ENCODE results near the gene PTPRM. TPM values are rescaled to one million over a fixed set of nuclear protein-coding genes. Genes with fewer than 3 reads are reported as not detected.

The PTPRM gene
- polyA plus RNA-seq, 1 of the 3 experiments (the other 2 are of a cell fraction): 16.0 TPM

DNA sequence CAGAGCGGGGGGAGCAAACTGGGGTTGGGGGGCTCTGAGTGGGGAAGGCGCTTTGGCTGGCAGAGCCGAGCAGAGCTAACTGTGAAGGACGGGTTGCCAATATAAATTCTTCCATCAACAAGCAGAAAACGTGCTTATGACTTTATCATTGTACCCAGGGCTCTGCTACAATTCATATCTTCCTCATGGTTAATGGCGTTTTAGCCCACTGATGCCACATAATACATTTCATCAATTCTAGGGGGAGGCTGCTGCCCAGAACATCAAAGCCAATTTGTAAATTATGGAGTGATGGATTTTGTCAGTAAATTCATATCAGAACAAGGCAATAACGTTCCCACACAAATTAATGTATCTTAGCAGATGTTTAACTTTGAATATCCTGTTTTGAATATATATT is 866.7 kb downstream of the PTPRM start:
- ChIA-PET CTCF (interaction anchor here (1.7 kb wide), 1 partner anchor 8 kb away, joined by 7 read pairs; no protein-coding TSS in a partner anchor), POLR2A (no interaction called here)
- Histone ChIP-seq H3K4me2 (no peak overlapping the region), H3K79me2 (ENCODE audit: insufficient read depth) (no peaks in the 10 kb centered on the region), H3K9me3 (no peaks in the 10 kb centered on the region), H3K9ac (no peak overlapping the region), H2AFZ (ENCODE audit: low read depth) (no peak overlapping the region), H3K36me3 (replicated peaks in 1 of 2; ENCODE audit: control insufficient read depth in 1 of 2, insufficient read depth in 2 of 2, low read length in 1 of 2) (no peaks in the 10 kb centered on the region), H3K4me3 (ENCODE audit: low read depth in 2 of 2, low read length in 1 of 2) (no peak overlapping the region), H4K20me1 (ENCODE audit: insufficient read depth) (no peaks in the 10 kb centered on the region), H3K27ac (ENCODE audit: low read depth in 2 of 2, low read length in 1 of 2) (no peak overlapping the region), H3F3A (replicated peaks; ENCODE audit: insufficient read depth) (no peaks in the 10 kb centered on the region), H3K27me3 (ENCODE audit: insufficient read depth) (no peaks in the 10 kb centered on the region), H3K4me1 (ENCODE audit: control insufficient read depth in 1 of 2, insufficient read depth in 2 of 2, low read depth in 1 of 2, low read length in 1 of 2) (peaks cover 0 to 4% of the 10 kb centered on the region in 2 experiments; a peak in 1 of 4 replicates), H3K9me2 (no peaks in the 10 kb centered on the region)
- TF ChIP-seq MEF2A (IDR thresholded peaks at IDR 0.05; ENCODE audit: borderline replicate concordance, low read depth) (no peak), RFX5 (IDR thresholded peaks at IDR 0.05; ENCODE audit: low read length) (no peak), NRF1 (IDR thresholded peaks at IDR 0.05; ENCODE audit: low read depth, low read length) (no peak), RXRA (IDR thresholded peaks at IDR 0.05; ENCODE audit: borderline replicate concordance, low read depth) (no peak), SMC3 (IDR thresholded peaks at IDR 0.05; ENCODE audit: low read depth, low read length) (no peak), FOSL2 (IDR thresholded peaks at IDR 0.05; ENCODE audit: borderline replicate concordance, low read depth) (no peak), TCF12 (IDR thresholded peaks at IDR 0.05) (no peak), RAD21 (IDR thresholded peaks at IDR 0.05; ENCODE audit: low read length) (no peak), TEAD4 (IDR thresholded peaks at IDR 0.05; ENCODE audit: borderline replicate concordance, insufficient read depth) (no peak), POLR2AphosphoS5 (IDR thresholded peaks at IDR 0.05; ENCODE audit: low read depth, low read length) (no peak), JUND (IDR thresholded peaks at IDR 0.05) (no peak), GATA2 (CRISPR knock-in tag; IDR thresholded peaks at IDR 0.05) (no peak)
- TF ChIP-seq, protein P1, sequence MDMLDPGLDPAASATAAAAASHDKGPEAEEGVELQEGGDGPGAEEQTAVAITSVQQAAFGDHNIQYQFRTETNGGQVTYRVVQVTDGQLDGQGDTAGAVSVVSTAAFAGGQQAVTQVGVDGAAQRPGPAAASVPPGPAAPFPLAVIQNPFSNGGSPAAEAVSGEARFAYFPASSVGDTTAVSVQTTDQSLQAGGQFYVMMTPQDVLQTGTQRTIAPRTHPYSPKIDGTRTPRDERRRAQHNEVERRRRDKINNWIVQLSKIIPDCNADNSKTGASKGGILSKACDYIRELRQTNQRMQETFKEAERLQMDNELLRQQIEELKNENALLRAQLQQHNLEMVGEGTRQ (IDR thresholded peaks at IDR 0.05; ENCODE audit: borderline replicate concordance, low read depth, low read length): no peak
- TF ChIP-seq, protein P2, sequence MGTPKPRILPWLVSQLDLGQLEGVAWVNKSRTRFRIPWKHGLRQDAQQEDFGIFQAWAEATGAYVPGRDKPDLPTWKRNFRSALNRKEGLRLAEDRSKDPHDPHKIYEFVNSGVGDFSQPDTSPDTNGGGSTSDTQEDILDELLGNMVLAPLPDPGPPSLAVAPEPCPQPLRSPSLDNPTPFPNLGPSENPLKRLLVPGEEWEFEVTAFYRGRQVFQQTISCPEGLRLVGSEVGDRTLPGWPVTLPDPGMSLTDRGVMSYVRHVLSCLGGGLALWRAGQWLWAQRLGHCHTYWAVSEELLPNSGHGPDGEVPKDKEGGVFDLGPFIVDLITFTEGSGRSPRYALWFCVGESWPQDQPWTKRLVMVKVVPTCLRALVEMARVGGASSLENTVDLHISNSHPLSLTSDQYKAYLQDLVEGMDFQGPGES (IDR thresholded peaks at IDR 0.05; ENCODE audit: low read depth, low read length): no peak
- TF ChIP-seq, protein P3, sequence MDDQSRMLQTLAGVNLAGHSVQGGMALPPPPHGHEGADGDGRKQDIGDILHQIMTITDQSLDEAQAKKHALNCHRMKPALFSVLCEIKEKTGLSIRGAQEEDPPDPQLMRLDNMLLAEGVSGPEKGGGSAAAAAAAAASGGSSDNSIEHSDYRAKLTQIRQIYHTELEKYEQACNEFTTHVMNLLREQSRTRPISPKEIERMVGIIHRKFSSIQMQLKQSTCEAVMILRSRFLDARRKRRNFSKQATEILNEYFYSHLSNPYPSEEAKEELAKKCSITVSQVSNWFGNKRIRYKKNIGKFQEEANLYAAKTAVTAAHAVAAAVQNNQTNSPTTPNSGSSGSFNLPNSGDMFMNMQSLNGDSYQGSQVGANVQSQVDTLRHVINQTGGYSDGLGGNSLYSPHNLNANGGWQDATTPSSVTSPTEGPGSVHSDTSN (IDR thresholded peaks at IDR 0.05): no peak
- TF ChIP-seq, protein P4, sequence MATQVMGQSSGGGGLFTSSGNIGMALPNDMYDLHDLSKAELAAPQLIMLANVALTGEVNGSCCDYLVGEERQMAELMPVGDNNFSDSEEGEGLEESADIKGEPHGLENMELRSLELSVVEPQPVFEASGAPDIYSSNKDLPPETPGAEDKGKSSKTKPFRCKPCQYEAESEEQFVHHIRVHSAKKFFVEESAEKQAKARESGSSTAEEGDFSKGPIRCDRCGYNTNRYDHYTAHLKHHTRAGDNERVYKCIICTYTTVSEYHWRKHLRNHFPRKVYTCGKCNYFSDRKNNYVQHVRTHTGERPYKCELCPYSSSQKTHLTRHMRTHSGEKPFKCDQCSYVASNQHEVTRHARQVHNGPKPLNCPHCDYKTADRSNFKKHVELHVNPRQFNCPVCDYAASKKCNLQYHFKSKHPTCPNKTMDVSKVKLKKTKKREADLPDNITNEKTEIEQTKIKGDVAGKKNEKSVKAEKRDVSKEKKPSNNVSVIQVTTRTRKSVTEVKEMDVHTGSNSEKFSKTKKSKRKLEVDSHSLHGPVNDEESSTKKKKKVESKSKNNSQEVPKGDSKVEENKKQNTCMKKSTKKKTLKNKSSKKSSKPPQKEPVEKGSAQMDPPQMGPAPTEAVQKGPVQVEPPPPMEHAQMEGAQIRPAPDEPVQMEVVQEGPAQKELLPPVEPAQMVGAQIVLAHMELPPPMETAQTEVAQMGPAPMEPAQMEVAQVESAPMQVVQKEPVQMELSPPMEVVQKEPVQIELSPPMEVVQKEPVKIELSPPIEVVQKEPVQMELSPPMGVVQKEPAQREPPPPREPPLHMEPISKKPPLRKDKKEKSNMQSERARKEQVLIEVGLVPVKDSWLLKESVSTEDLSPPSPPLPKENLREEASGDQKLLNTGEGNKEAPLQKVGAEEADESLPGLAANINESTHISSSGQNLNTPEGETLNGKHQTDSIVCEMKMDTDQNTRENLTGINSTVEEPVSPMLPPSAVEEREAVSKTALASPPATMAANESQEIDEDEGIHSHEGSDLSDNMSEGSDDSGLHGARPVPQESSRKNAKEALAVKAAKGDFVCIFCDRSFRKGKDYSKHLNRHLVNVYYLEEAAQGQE (IDR thresholded peaks at IDR 0.05; ENCODE audit: low read depth, low read length): no peak
- DNase-seq: no peak
- 29% methylated on average over 7 of the region's 7 CpGs for WGBS (ENCODE audit: low lambda C conversion rate)
